HG03558 (cell line): Measurements from ENCODE around the gene TBPL2.
"Not testable (repeated sequence)": the region's sequence is repeated elsewhere in the genome, so short reads cannot be mapped to it uniquely, and the experiment has no call there.

ENCODE experiments used
- ATAC-seq: cut with Tn5 transposase; IDR thresholded peaks from one replicate; pipeline ENCODE4 v1.9.1; 2021; ENCODE audit warnings: moderate number of reproducible peaks; ENCODE audit not compliant: unreplicated experiment; ENCODE audit errors: extremely low read depth

Gene TBPL2

GRCh38 chr14:55440385-55440784, at the start of gene TBPL2:
Gene TBPL2, minus strand, starts transcription at chr14:55440616. Its CDS starts 167 bp downstream, at chr14:55440449.
- ATAC-seq, result no peak

GRCh38 chr14:55488204-55488603, 47.8 kb upstream of the TBPL2 start:
- ATAC-seq, result no peak

GRCh38 chr14:55482936-55483605, 42.7 kb upstream of the TBPL2 start:
- no peak for ATAC-seq

- ATAC-seq, result no peak
Observed at GRCh38 chr14:55481769-55482168, 41.4 kb upstream of the TBPL2 start.

GRCh38 chr14:55477680-55478079, 37.3 kb upstream of the TBPL2 start:
- ATAC-seq, result no peak

- ATAC-seq, result not testable (repeated sequence)
Observed at GRCh38 chr14:55476448-55476847, 36.0 kb upstream of the TBPL2 start.

- no peak for ATAC-seq
Observed at GRCh38 chr14:55473786-55474185, 33.4 kb upstream of the TBPL2 start.

- no peak for ATAC-seq
Observed at GRCh38 chr14:55470025-55470424, 29.6 kb upstream of the TBPL2 start.

- no peak for ATAC-seq
Observed at GRCh38 chr14:55467307-55467706, 26.9 kb upstream of the TBPL2 start.

GRCh38 chr14:55458800-55459515, 18.5 kb upstream of the TBPL2 start:
- peak; percentile 88 for ATAC-seq

GRCh38 chr14:55457496-55457895, 17.1 kb upstream of the TBPL2 start:
- no peak for ATAC-seq

GRCh38 chr14:55456411-55456810, 16.0 kb upstream of the TBPL2 start:
- ATAC-seq, result not testable (repeated sequence)

GRCh38 chr14:55454264-55455002, 14.0 kb upstream of the TBPL2 start:
- no peak for ATAC-seq

GRCh38 chr14:55451950-55452349, 11.5 kb upstream of the TBPL2 start:
- ATAC-seq, result no peak

- ATAC-seq, result no peak
Observed at GRCh38 chr14:55451398-55451797, 11.0 kb upstream of the TBPL2 start.

- no peak for ATAC-seq
Observed at GRCh38 chr14:55450987-55451386, 10.6 kb upstream of the TBPL2 start.

- ATAC-seq, result no peak
Observed at GRCh38 chr14:55450539-55450938, 10.1 kb upstream of the TBPL2 start.

- no peak for ATAC-seq
Observed at GRCh38 chr14:55450124-55450523, 9.7 kb upstream of the TBPL2 start.

- no peak for ATAC-seq
Observed at GRCh38 chr14:55449116-55449515, 8.7 kb upstream of the TBPL2 start.

GRCh38 chr14:55448141-55448614, 7.8 kb upstream of the TBPL2 start:
- no peak for ATAC-seq

- no peak for ATAC-seq
Observed at GRCh38 chr14:55446833-55447232, 6.4 kb upstream of the TBPL2 start.
